RWPE2 (cell line): ENCODE data around the gene TRIM69.
A peak's percentile ranks its signal among the peaks of the same experiment; 100 is the strongest.

Source experiments
- ATAC-seq: fragments of 200-7000 bp; cut with Tn5 transposase; 3 replicates; pipeline ENCODE4 v1.9.1; 2021; ENCODE audit warnings: low read depth
- DNase-seq: peaks from one replicate; pipeline ENCODE4 v3.0.0-alpha.2; 2020; ENCODE audit warnings: low spot score
- H3K27ac ChIP-seq: fragments of 450-650 bp; 2 replicates; pipeline ENCODE4 v1.5.1; 2017; ENCODE audit warnings: mild to moderate bottlenecking; ENCODE audit not compliant: poor library complexity, severe bottlenecking
- H3K27me3 ChIP-seq: fragments of 250-450 bp; sonication (Bioruptor Pico); 2 replicates; pipeline ENCODE4 v1.5.1; 2021; ENCODE audit warnings: mild to moderate bottlenecking, moderate library complexity; ENCODE audit not compliant: insufficient read depth, poor library complexity, severe bottlenecking
- H3K36me3 ChIP-seq: fragments of 250-450 bp; sonication (Bioruptor Pico); 2 replicates; pipeline ENCODE4 v1.5.1; 2020; ENCODE audit warnings: low read depth, mild to moderate bottlenecking, moderate library complexity
- H3K4me1 ChIP-seq: fragments of 250-450 bp; sonication (Bioruptor Pico); 2 replicates; pipeline ENCODE4 v1.5.1; 2021; ENCODE audit warnings: mild to moderate bottlenecking, moderate library complexity; ENCODE audit not compliant: insufficient read depth, poor library complexity, severe bottlenecking
- H3K4me3 ChIP-seq: fragments of 250-450 bp; sonication (Bioruptor Pico); 2 replicates; pipeline ENCODE4 v1.5.1; 2021; ENCODE audit warnings: mild to moderate bottlenecking, moderate library complexity; ENCODE audit not compliant: severe bottlenecking
- H3K9me3 ChIP-seq: fragments of 250-450 bp; sonication (Bioruptor Pico); 2 replicates; pipeline ENCODE4 v1.5.1; 2021; ENCODE audit warnings: mild to moderate bottlenecking, moderate library complexity; ENCODE audit not compliant: severe bottlenecking
- TF ChIP-seq, protein P1 (sequence below): fragments of 450-650 bp; IDR thresholded peaks from one replicate; pipeline ENCODE4 v1.5.1; 2017; ENCODE audit warnings: mild to moderate bottlenecking, moderate library complexity; ENCODE audit not compliant: poor library complexity, severe bottlenecking

Gene TRIM69

GRCh38 chr15:44775953-44776352 lies 39.6 kb downstream of the TRIM69 start:
- no peak for DNase-seq
- H3K27me3 ChIP-seq, result no peaks in the 10 kb centered on the region
- TF ChIP-seq, protein P1, sequence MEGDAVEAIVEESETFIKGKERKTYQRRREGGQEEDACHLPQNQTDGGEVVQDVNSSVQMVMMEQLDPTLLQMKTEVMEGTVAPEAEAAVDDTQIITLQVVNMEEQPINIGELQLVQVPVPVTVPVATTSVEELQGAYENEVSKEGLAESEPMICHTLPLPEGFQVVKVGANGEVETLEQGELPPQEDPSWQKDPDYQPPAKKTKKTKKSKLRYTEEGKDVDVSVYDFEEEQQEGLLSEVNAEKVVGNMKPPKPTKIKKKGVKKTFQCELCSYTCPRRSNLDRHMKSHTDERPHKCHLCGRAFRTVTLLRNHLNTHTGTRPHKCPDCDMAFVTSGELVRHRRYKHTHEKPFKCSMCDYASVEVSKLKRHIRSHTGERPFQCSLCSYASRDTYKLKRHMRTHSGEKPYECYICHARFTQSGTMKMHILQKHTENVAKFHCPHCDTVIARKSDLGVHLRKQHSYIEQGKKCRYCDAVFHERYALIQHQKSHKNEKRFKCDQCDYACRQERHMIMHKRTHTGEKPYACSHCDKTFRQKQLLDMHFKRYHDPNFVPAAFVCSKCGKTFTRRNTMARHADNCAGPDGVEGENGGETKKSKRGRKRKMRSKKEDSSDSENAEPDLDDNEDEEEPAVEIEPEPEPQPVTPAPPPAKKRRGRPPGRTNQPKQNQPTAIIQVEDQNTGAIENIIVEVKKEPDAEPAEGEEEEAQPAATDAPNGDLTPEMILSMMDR, result no peak
- peak; percentile 70 for ATAC-seq
- no peak overlapping the region for H3K4me3 ChIP-seq
- no peaks in the 10 kb centered on the region for H3K9me3 ChIP-seq
- H3K4me1 ChIP-seq, result no peaks in the 10 kb centered on the region
- H3K36me3 ChIP-seq, result no peaks in the 10 kb centered on the region
- no peak overlapping the region for H3K27ac ChIP-seq

- H3K36me3 ChIP-seq, result no peaks in the 10 kb centered on the region
- DNase-seq, result no peak
- H3K4me1 ChIP-seq, result peaks cover 7% of the 10 kb centered on the region
- ATAC-seq, result no peak
- H3K27me3 ChIP-seq, result no peaks in the 10 kb centered on the region
- no peak overlapping the region for H3K27ac ChIP-seq
- no peaks in the 10 kb centered on the region for H3K9me3 ChIP-seq
- TF ChIP-seq, protein P1, result no peak
- no peak overlapping the region for H3K4me3 ChIP-seq
Observed at GRCh38 chr15:44779761-44780160, 43.4 kb downstream of the TRIM69 start.

- Histone ChIP-seq H3K27ac (no peak overlapping the region), H3K27me3 (no peaks in the 10 kb centered on the region), H3K4me3 (no peak overlapping the region), H3K36me3 (no peaks in the 10 kb centered on the region), H3K4me1 (peaks cover 7% of the 10 kb centered on the region), H3K9me3 (no peaks in the 10 kb centered on the region)
- DNase-seq, result no peak
- ATAC-seq, result no peak
- TF ChIP-seq, protein P1, result no peak
Observed at GRCh38 chr15:44780608-44781007, 44.3 kb downstream of the TRIM69 start.

DNA sequence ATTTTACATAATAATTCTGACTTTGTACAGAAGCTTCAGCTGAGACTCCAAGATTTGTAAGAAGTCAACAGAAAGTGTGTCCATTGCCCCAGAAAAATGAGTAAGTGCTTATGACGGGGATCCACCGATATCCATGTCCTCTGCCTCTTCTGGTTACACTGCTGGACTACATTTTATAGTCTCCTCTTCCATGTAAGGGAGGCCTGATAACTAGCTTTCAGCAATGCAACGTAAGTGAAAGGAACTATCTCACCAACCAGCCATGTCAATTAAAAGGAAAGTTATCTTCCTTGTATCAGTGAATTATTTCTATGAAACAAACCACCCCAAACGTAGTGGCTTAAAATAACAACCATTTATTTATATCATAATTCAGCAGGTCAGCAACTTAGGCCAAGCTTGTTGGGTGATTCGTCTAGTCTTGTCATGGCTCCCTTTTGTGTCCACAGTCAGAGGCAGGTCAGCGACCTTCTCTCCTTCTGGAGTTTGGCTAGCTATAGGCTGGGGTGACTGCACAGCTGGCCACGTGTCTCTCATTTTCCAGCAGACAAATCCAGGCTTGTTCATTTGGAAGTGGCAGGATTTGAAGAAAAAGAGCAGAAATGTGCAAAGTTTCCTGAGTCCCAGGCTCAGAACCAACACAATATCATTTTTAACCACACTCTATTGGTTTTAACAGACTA lies 44.9 kb downstream of the TRIM69 start:
- Histone ChIP-seq H3K36me3 (no peaks in the 10 kb centered on the region), H3K27me3 (no peaks in the 10 kb centered on the region), H3K4me3 (no peak overlapping the region), H3K9me3 (no peaks in the 10 kb centered on the region), H3K27ac (no peak overlapping the region), H3K4me1 (peaks cover 7% of the 10 kb centered on the region)
- TF ChIP-seq, protein P1, result no peak
- DNase-seq (no peak), ATAC-seq (no peak)

- no peaks in the 10 kb centered on the region for H3K9me3 ChIP-seq
- DNase-seq (no peak), ATAC-seq (no peak)
- H3K4me3 ChIP-seq, result no peak overlapping the region
- H3K36me3 ChIP-seq, result no peaks in the 10 kb centered on the region
- H3K27me3 ChIP-seq, result no peaks in the 10 kb centered on the region
- no peak overlapping the region for H3K27ac ChIP-seq
- H3K4me1 ChIP-seq, result peaks cover 7% of the 10 kb centered on the region
- TF ChIP-seq, protein P1, result no peak
Observed at GRCh38 chr15:44782516-44782915, 46.2 kb downstream of the TRIM69 start.
